ENCODE measurements around the gene CARNS1.

CARNS1 gene

DNA sequence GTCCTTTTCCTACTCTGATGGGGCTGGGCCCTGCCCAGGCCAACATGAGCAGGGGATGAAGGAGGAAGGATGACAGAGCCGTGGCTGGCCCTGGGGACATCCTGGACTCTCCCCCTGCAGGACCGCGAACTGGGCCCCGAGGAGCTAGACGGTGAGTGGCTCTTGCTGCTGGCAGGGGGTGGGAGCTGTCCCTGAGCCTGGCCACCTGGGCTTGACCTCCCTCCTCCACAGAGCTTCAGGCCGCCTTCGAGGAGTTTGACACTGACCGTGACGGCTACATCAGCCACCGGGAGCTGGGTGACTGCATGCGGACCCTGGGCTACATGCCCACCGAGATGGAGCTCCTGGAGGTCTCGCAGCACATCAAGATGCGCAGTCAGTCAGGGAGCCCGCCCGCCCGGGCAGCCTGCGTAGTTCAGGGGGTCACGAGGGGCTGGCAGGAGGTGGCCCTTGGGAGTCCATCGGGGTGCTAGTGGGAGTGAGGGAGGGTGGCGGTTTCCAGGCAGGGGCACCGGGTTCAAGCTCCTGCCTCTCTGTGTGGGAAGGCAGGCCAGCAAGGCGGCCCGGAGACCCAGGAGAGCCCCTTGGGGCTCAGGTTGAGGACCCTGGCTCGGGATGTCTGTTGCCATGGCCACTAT lies 40.7 kb downstream of the CARNS1 start:
- TF ChIP-seq CTCF (conservative IDR thresholded peaks at IDR 0.05) (no peak), ZFX (IDR thresholded peaks at IDR 0.05) (no peak)

DNA sequence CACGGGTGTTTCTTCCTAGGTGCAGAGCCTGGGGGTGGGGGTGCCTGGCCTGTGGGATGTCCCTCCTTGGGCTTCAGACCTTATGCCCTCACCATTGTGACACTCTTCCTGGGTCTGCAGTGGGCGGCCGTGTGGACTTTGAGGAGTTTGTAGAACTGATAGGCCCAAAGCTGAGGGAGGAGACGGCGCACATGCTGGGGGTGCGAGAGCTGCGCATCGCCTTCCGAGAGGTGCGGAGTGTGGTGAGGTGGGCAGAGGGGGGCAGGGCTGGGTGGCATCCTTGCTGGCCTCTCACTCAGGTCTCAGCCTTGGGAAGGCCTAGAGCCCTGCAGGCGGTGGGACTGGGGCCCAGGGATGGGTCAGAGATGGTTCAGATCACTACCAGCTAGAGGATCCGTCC lies 42.0 kb downstream of the CARNS1 start:
- H3K27ac ChIP-seq, result no peak overlapping the region
- no peak for TF ChIP-seq CTCF (conservative IDR thresholded peaks at IDR 0.05)
- TF ChIP-seq ZFX (IDR thresholded peaks at IDR 0.05), result no peak

More for the DNA sequence above, 40.7 kb downstream of the CARNS1 start:
- H3K27ac ChIP-seq, result no peak overlapping the region

- TF ChIP-seq CTCF (conservative IDR thresholded peaks at IDR 0.05) (no peak), ZFX (IDR thresholded peaks at IDR 0.05) (no peak)
- no peak overlapping the region for H3K27ac ChIP-seq
Observed at GRCh38 chr11:67458266-67458665, 42.8 kb downstream of the CARNS1 start.

- no peak for TF ChIP-seq ZFX (IDR thresholded peaks at IDR 0.05)
- TF ChIP-seq CTCF (conservative IDR thresholded peaks at IDR 0.05), result no peak
- peak overlapping the region; percentile 97 for H3K27ac ChIP-seq
Observed at GRCh38 chr11:67463186-67463585, 47.7 kb downstream of the CARNS1 start.

- peak overlapping the region; percentile 97 for H3K27ac ChIP-seq
- no peak for TF ChIP-seq CTCF (conservative IDR thresholded peaks at IDR 0.05)
- no peak; the same call in 1 of the 2 replicates for TF ChIP-seq ZFX (IDR thresholded peaks at IDR 0.05)
Observed at GRCh38 chr11:67463680-67464410, 48.4 kb downstream of the CARNS1 start.

GRCh38 chr11:67464411-67465188 lies 49.1 kb downstream of the CARNS1 start:
- TF ChIP-seq ZFX (IDR thresholded peaks at IDR 0.05), result 0 out of 2 replicates have a peak, but pooled peaks have one; percentile 40
- TF ChIP-seq CTCF (conservative IDR thresholded peaks at IDR 0.05), result no peak
- peak overlapping the region; percentile 97 for H3K27ac ChIP-seq

DNA sequence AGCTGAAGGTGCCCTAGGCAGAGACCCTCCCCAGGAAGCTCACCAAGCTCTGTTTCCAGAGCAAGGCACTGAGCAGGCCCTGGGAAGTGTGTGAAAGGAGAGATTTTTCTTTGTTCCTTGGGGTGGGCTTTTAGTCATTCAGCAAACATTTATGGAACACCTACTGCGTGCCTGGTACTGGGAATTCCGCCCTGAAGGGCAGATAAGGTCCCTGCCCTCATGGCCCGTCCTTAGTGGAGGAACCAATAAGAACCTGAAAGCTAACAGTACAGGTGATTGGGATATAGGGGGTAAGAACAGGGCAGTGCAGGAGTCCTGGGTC lies 49.7 kb downstream of the CARNS1 start:
- peak overlapping the region; percentile 97 for H3K27ac ChIP-seq
- TF ChIP-seq ZFX (IDR thresholded peaks at IDR 0.05) (no peak), CTCF (conservative IDR thresholded peaks at IDR 0.05) (no peak)

DNA sequence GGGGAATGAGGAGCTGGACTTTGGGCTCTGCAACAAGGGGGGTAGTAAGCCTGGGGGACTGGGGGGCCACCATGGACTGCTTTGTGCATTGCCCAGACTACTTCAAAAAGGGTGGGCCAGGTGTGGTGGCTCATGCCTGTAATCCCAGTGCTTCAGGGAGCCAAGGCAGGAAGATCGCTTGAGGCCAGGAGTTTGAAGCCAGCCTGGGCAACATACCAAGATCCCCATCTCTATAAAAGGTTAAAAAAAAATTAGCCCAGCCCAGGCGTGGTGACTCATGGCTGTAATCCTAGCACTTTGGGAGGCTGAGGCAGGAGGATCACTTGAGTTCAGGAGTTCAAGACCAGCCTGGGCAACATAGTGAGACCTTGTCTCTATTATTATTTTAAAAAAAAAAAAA lies 50.1 kb downstream of the CARNS1 start:
- peak overlapping the region; percentile 97 for H3K27ac ChIP-seq
